CD14-positive monocyte (primary cell): Measurements from ENCODE around the gene MXD4. TPM values are rescaled to one million over a fixed set of nuclear protein-coding genes. Genes with fewer than 3 reads are reported as not detected.

Experiments used
- DNase-seq, 3 donors: peaks; one replicate each; pipeline ENCODE4 v3.0.0-alpha.2; 2011 to 2022
- H2AFZ ChIP-seq: 2 replicates; pipeline ENCODE4 v1.6.0; 2012; ENCODE audit warnings: mild to moderate bottlenecking, low read depth, low read length, inconsistent platforms; ENCODE audit not compliant: insufficient read depth, poor library complexity, severe bottlenecking
- H3K27ac ChIP-seq, 2 donors: 1 replicate in 1 of 2; 2 replicates in 1 of 2; pipeline ENCODE4 v1.5.1; 2012 to 2013; ENCODE audit warnings: low read length in 2 of 2, control low read depth in 1 of 2, inconsistent platforms in 1 of 2, low read depth in 1 of 2, mild to moderate bottlenecking in 1 of 2
- H3K27me3 ChIP-seq, 2 donors: one replicate each; pipeline versions ENCODE4 v1.6.0 to v1.6.1; 2011 to 2013; ENCODE audit warnings: low read length in 2 of 2; ENCODE audit not compliant: control insufficient read depth in 2 of 2, insufficient read depth in 2 of 2
- H3K36me3 ChIP-seq, 2 donors: replicated peaks in 1 of 2; 1 replicate in 1 of 2; 2 replicates in 1 of 2; pipeline versions ENCODE4 v1.5.1 to v1.6.1; 2012 to 2013; ENCODE audit warnings: low read length in 2 of 2, control low read depth in 1 of 2, inconsistent platforms in 1 of 2, mild to moderate bottlenecking in 1 of 2; ENCODE audit not compliant: insufficient read depth in 2 of 2, control insufficient read depth in 1 of 2
- H3K4me1 ChIP-seq, 2 donors: 1 replicate in 1 of 2; 2 replicates in 1 of 2; pipeline versions ENCODE4 v1.5.1 to v1.6.1; 2012 to 2013; ENCODE audit warnings: low read length in 2 of 2, control low read depth in 1 of 2, inconsistent platforms in 1 of 2, mild to moderate bottlenecking in 1 of 2, moderate library complexity in 1 of 2; ENCODE audit not compliant: insufficient read depth in 2 of 2, control insufficient read depth in 1 of 2
- H3K4me2 ChIP-seq: replicated peaks from 2 replicates; pipeline ENCODE3; 2012; ENCODE audit warnings: low read length, moderate library complexity, mild to moderate bottlenecking; ENCODE audit not compliant: poor library complexity, severe bottlenecking; ENCODE audit errors: extremely low read depth
- H3K4me3 ChIP-seq, 3 experiments: fragments of 200-600 bp in 1 of 3; sonication (generic) in 1 of 3; replicated peaks in 1 of 3; 1 replicate in 2 of 3; 2 replicates in 1 of 3; pipeline ENCODE4 v1.5.1; 2011 to 2013; ENCODE audit warnings: low read length in 3 of 3, mild to moderate bottlenecking in 3 of 3, control low read depth in 2 of 3, low read depth in 2 of 3, inconsistent platforms in 1 of 3, moderate library complexity in 1 of 3
- H3K79me2 ChIP-seq: 2 replicates; pipeline ENCODE4 v1.6.0; 2012; ENCODE audit warnings: mild to moderate bottlenecking, control low read depth, inconsistent platforms, low read length, moderate library complexity; ENCODE audit not compliant: insufficient read depth
- H3K9ac ChIP-seq: 2 replicates; pipeline ENCODE4 v1.6.0; 2017; ENCODE audit warnings: low read length, mild to moderate bottlenecking; ENCODE audit not compliant: insufficient read depth, poor library complexity, severe bottlenecking
- H3K9me3 ChIP-seq, 2 donors: replicated peaks in 1 of 2; 1 replicate in 1 of 2; 2 replicates in 1 of 2; pipeline versions ENCODE4 v1.5.1 to v1.6.1; 2012 to 2013; ENCODE audit warnings: low read length in 2 of 2, control low read depth in 1 of 2; ENCODE audit not compliant: control insufficient read depth in 1 of 2, insufficient read depth in 1 of 2
- H4K20me1 ChIP-seq: 2 replicates; pipeline ENCODE4 v1.6.0; 2012; ENCODE audit warnings: mild to moderate bottlenecking, low read length, control low read depth, moderate library complexity; ENCODE audit not compliant: insufficient read depth
- H3K27ac Mint-ChIP-seq, 7 donors: one replicate each; pipeline ENCODE4 v1.8.0; 2020; ENCODE audit warnings: mild to moderate bottlenecking in 7 of 7, mixed read lengths in 7 of 7, moderate library complexity in 6 of 7, inconsistent platforms in 2 of 7
- H3K27me3 Mint-ChIP-seq, 3 donors: one replicate each; pipeline ENCODE4 v1.8.0; 2021 to 2022; ENCODE audit warnings: low read depth in 3 of 3, mild to moderate bottlenecking in 3 of 3, mixed read lengths in 3 of 3, moderate library complexity in 3 of 3, inconsistent platforms in 1 of 3
- H3K36me3 Mint-ChIP-seq, 2 donors: one replicate each; pipeline ENCODE4 v1.8.0; 2020; ENCODE audit warnings: mixed read lengths in 2 of 2, inconsistent platforms in 1 of 2, mild to moderate bottlenecking in 1 of 2
- H3K4me1 Mint-ChIP-seq: one replicate; pipeline ENCODE4 v1.8.0; 2020; ENCODE audit warnings: mild to moderate bottlenecking, mixed read lengths
- H3K4me3 Mint-ChIP-seq, 2 donors: one replicate each; pipeline ENCODE4 v1.8.0; 2020; ENCODE audit warnings: mild to moderate bottlenecking in 2 of 2, mixed read lengths in 2 of 2, moderate library complexity in 1 of 2
- H3K9me3 Mint-ChIP-seq, 7 donors: one replicate each; pipeline ENCODE4 v1.8.0; 2020 to 2022; ENCODE audit warnings: mixed read lengths in 7 of 7, mild to moderate bottlenecking in 6 of 7, moderate library complexity in 6 of 7, inconsistent platforms in 2 of 7
- CTCF ChIP-seq: fragments of 200-600 bp; IDR thresholded peaks from one replicate; pipeline ENCODE4 v1.8.0; 2022; ENCODE audit warnings: antibody characterized with exemption, mild to moderate bottlenecking
- WGBS: methylation state at CpG from one replicate; pipeline ENCODE4 v1.1.5; 2013; ENCODE audit warnings: missing lambda C conversion rate; ENCODE audit not compliant: insufficient coverage; 5-methylcytosine and 5-hydroxymethylcytosine counted together
- intact Hi-C, 2 donors: fragments of 100-400 bp; cut with micrococcal nuclease; formaldehyde crosslinking; loops; one replicate each; pipeline versions ENCODE4 v1.15.0 to v1.15.1; 2023
- polyA plus RNA-seq, 3 donors: library from polyadenylated mRNA; depleted of rRNA in 1 of 3; unstranded in 2 of 3; stranded (reverse) in 1 of 3; fragments of 300-500 nt in 2 of 3; fragments of >200 nt in 1 of 3; fragmentation: Illumina TruSeq in 2 of 3; gene quantifications; 1 replicate in 2 of 3; 2 replicates in 1 of 3; pipeline ENCODE4 v1.2.3, GENCODE V29; 2012 to 2021

The MXD4 gene
- polyA plus RNA-seq, 3 donors, result 24.5 to 39.4 (median 35.9) TPM

GRCh38 chr4:2303121-2303685, 41.3 kb upstream of the MXD4 start:
- H3K36me3 ChIP-seq, result no peaks in the 10 kb centered on the region
- no peak overlapping the region for H3K4me2 ChIP-seq
- 96% methylated on average over 16 of the region's 19 CpGs for WGBS

GRCh38 chr4:2302387-2303119, 40.6 kb upstream of the MXD4 start:
- H3K36me3 Mint-ChIP-seq, result no peaks in the 10 kb centered on the region
- no peak overlapping the region for H3K4me3 Mint-ChIP-seq
- no peak overlapping the region for H3K27ac ChIP-seq
- no peak for TF ChIP-seq CTCF
- peaks cover 4 to 20% (median 12%) of the 10 kb centered on the region in 7 donors for H3K9me3 Mint-ChIP-seq
- H3K79me2 ChIP-seq, result no peaks in the 10 kb centered on the region
- no peaks in the 10 kb centered on the region for H3K36me3 ChIP-seq
- peaks cover 2% of the 10 kb centered on the region for H3K4me1 Mint-ChIP-seq
- intact Hi-C loops, result no loop called here
- H3K9ac ChIP-seq, result no peak overlapping the region
- no peak overlapping the region for H3K4me3 ChIP-seq
- peak overlapping the region in 1 of 7 donors; percentile 6 for H3K27ac Mint-ChIP-seq
- WGBS, result 95% methylated on average over 23 of the region's 28 CpGs
- H4K20me1 ChIP-seq, result no peaks in the 10 kb centered on the region
- H3K27me3 Mint-ChIP-seq, result peaks cover 0 to 5% (median 3%) of the 10 kb centered on the region in 3 donors
- peaks cover 0 to 16% of the 10 kb centered on the region in 2 donors for H3K9me3 ChIP-seq
- H2AFZ ChIP-seq, result no peak overlapping the region
- H3K27me3 ChIP-seq, result no peaks in the 10 kb centered on the region
- DNase-seq, result no peak
- H3K4me1 ChIP-seq, result no peaks in the 10 kb centered on the region
- H3K4me2 ChIP-seq, result no peak overlapping the region

More at GRCh38 chr4:2303121-2303685, 41.3 kb upstream of the MXD4 start:
- DNase-seq, result no peak
- H3K27me3 ChIP-seq, result no peaks in the 10 kb centered on the region
- no peak overlapping the region for H2AFZ ChIP-seq
- no peaks in the 10 kb centered on the region for H3K36me3 Mint-ChIP-seq
- intact Hi-C loops, result no loop called here
- H3K9me3 ChIP-seq, result peaks cover 0 to 16% of the 10 kb centered on the region in 2 donors
- no peaks in the 10 kb centered on the region for H3K4me1 ChIP-seq
- peaks cover 2% of the 10 kb centered on the region for H3K4me1 Mint-ChIP-seq
- no peak for TF ChIP-seq CTCF
- H4K20me1 ChIP-seq, result no peaks in the 10 kb centered on the region
- no peak overlapping the region for H3K4me3 ChIP-seq
- no peak overlapping the region for H3K27ac ChIP-seq
- H3K9ac ChIP-seq, result no peak overlapping the region
- H3K4me3 Mint-ChIP-seq, result no peak overlapping the region
- peaks cover 7 to 23% (median 15%) of the 10 kb centered on the region in 7 donors for H3K9me3 Mint-ChIP-seq
- no peaks in the 10 kb centered on the region for H3K79me2 ChIP-seq
- H3K27ac Mint-ChIP-seq, result no peak overlapping the region
- H3K27me3 Mint-ChIP-seq, result peaks cover 0 to 3% (median 1%) of the 10 kb centered on the region in 3 donors
